HCT116 (cell line): ENCODE results near the gene TNFAIP8L3. TPM values are rescaled to one million over a fixed set of nuclear protein-coding genes. Genes with fewer than 3 reads are reported as not detected.

Source experiments
- ATAC-seq: fragments of 200-7000 bp; cut with Tn5 transposase; 2 replicates; pipeline ENCODE4 v1.9.1; 2020; ENCODE audit warnings: mild to moderate bottlenecking, moderate library complexity
- BruUV-seq: library from RNA; stranded (reverse); fragments of 400-500 nt; replicated peaks from 2 replicates; lab custom pipeline; 2021; lab: Mats Ljungman, UMichigan
- CTCF ChIA-PET: fragments of 300-600 bp; sonication (Branson Sonifier 250); formaldehyde crosslinking; loops from one replicate; lab custom pipeline; 2021; ENCODE audit warnings: antibody characterized with exemption; lab: Charles Lee
- POLR2A ChIA-PET: fragments of 300-600, 350-600 bp; sonication (Branson Sonifier 250); formaldehyde crosslinking; loops from one replicate; lab custom pipeline; 2021; ENCODE audit warnings: antibody characterized with exemption; lab: Charles Lee
- RAD21 ChIA-PET, 2 experiments: fragments of 300-600 bp; sonication (Branson Sonifier 250); formaldehyde crosslinking; loops; one replicate each; lab custom pipeline; 2023; ENCODE audit warnings: low total read pairs in 2 of 2; ENCODE audit not compliant: uncharacterized antibody in 2 of 2, unreplicated experiment in 2 of 2, low non-redundant PET in 1 of 2; lab: Charles Lee
- DNase-seq: peaks from one replicate; pipeline ENCODE4 v3.0.0-alpha.2; 2010; ENCODE audit warnings: low read depth, low spot score
- H2AFZ ChIP-seq: fragments of 200-600 bp; shearing (Covaris generic), sonication (generic); 2 replicates; pipeline ENCODE4 v1.6.1; 2017; ENCODE audit warnings: low read depth, mixed run types, mixed read lengths, antibody characterized with exemption, low read length; ENCODE audit not compliant: poor library complexity, severe bottlenecking
- H3K27ac ChIP-seq: 2 replicates; pipeline ENCODE4 v1.5.1; 2012; ENCODE audit warnings: low read depth, low read length
- H3K27me3 ChIP-seq: fragments of 200-600 bp; sonication (generic); 2 replicates; pipeline ENCODE4 v1.6.1; 2016; ENCODE audit warnings: mixed run types, low read length, mixed read lengths; ENCODE audit not compliant: insufficient read depth
- H3K36me3 ChIP-seq, 2 experiments: fragments of 200-500 bp in 1 of 2; fragments of 200-600 bp in 1 of 2; sonication (Bioruptor generic) in 1 of 2; sonication (generic) in 1 of 2; 2 replicates each; pipeline versions ENCODE4 v1.5.1 to v1.6.1; 2014 to 2016; ENCODE audit warnings: low read length in 2 of 2, inconsistent platforms in 1 of 2, mixed read lengths in 1 of 2, mixed run types in 1 of 2; ENCODE audit not compliant: insufficient read depth in 2 of 2, control insufficient read depth in 1 of 2
- H3K4me1 ChIP-seq, 2 experiments: fragments of 200-600 bp in 1 of 2; sonication (generic) in 1 of 2; 2 replicates each; pipeline versions ENCODE4 v1.5.1 to v1.6.1; 2012 to 2017; ENCODE audit warnings: low read length in 2 of 2, inconsistent platforms in 1 of 2, mild to moderate bottlenecking in 1 of 2, mixed read lengths in 1 of 2, mixed run types in 1 of 2, moderate library complexity in 1 of 2; ENCODE audit not compliant: insufficient read depth in 2 of 2, control insufficient read depth in 1 of 2
- H3K4me2 ChIP-seq: fragments of 200-600 bp; sonication (generic); 2 replicates; pipeline ENCODE4 v1.6.1; 2017; ENCODE audit warnings: mixed run types, low read length, mixed read lengths
- H3K4me3 ChIP-seq, 2 experiments: fragments of 200-600 bp in 1 of 2; sonication (generic) in 1 of 2; replicated peaks in 1 of 2; 2 replicates each; pipeline ENCODE4 v1.5.1; 2011 to 2016; ENCODE audit warnings: low read length in 2 of 2, control low read depth in 1 of 2, low read depth in 1 of 2, mild to moderate bottlenecking in 1 of 2, mixed read lengths in 1 of 2, mixed run types in 1 of 2
- H3K79me2 ChIP-seq: fragments of 200-600 bp; sonication (generic); 2 replicates; pipeline ENCODE4 v1.6.1; 2017; ENCODE audit warnings: mild to moderate bottlenecking, mixed run types, low read length, moderate library complexity, mixed read lengths; ENCODE audit not compliant: insufficient read depth
- H3K9ac ChIP-seq: fragments of 200-600 bp; sonication (generic); 2 replicates; pipeline ENCODE4 v1.6.1; 2016; ENCODE audit warnings: low read length, mixed read lengths
- H3K9me2 ChIP-seq: fragments of 200-600 bp; sonication (generic), shearing (Covaris generic); 2 replicates; pipeline ENCODE4 v1.6.1; 2017; ENCODE audit warnings: mixed run types, mild to moderate bottlenecking, moderate library complexity; ENCODE audit not compliant: insufficient read depth
- H3K9me3 ChIP-seq, 2 experiments: fragments of 200-500 bp in 1 of 2; fragments of 200-600 bp in 1 of 2; sonication (Bioruptor generic) in 1 of 2; sonication (generic) in 1 of 2; 2 replicates each; pipeline ENCODE4 v1.6.1; 2014 to 2017; ENCODE audit warnings: low read length in 2 of 2, mixed read lengths in 2 of 2, inconsistent platforms in 1 of 2, low read depth in 1 of 2, mild to moderate bottlenecking in 1 of 2, mixed run types in 1 of 2, moderate library complexity in 1 of 2; ENCODE audit not compliant: control insufficient read depth in 1 of 2, insufficient read depth in 1 of 2
- H4K20me1 ChIP-seq: fragments of 200-600 bp; sonication (generic), shearing (Covaris generic); 2 replicates; pipeline ENCODE4 v1.6.1; 2017; ENCODE audit warnings: mixed run types, mild to moderate bottlenecking, moderate library complexity; ENCODE audit not compliant: insufficient read depth
- CBX3 ChIP-seq: IDR thresholded peaks from 2 replicates; pipeline ENCODE4 v1.6.1; 2012; ENCODE audit warnings: low read depth
- EGR1 ChIP-seq: IDR thresholded peaks from 2 replicates; pipeline ENCODE4 v1.6.1; 2012; ENCODE audit warnings: low read depth
- EZH2phosphoT487 ChIP-seq: fragments of 200-600 bp; IDR thresholded peaks from 2 replicates; pipeline ENCODE4 v1.6.1; 2018; ENCODE audit warnings: antibody characterized with exemption, borderline replicate concordance
- POLR2A ChIP-seq: IDR thresholded peaks from 2 replicates; pipeline ENCODE4 v1.7.0; 2011; ENCODE audit warnings: borderline replicate concordance; ENCODE audit not compliant: insufficient read depth, insufficient read length; ENCODE audit errors: extremely low read depth
- POLR2AphosphoS5 ChIP-seq: IDR thresholded peaks from 2 replicates; pipeline ENCODE4 v1.6.1; 2011; ENCODE audit warnings: mild to moderate bottlenecking, low read depth, low read length, moderate library complexity
- RAD21 ChIP-seq: IDR thresholded peaks from 2 replicates; pipeline ENCODE4 v1.6.1; 2012; ENCODE audit warnings: low read depth, mild to moderate bottlenecking
- REST ChIP-seq: IDR thresholded peaks from 2 replicates; pipeline ENCODE4 v1.6.1; 2012; ENCODE audit warnings: low read depth
- TCF7L2 ChIP-seq: IDR thresholded peaks from 2 replicates; pipeline ENCODE4 v1.7.0; 2011; ENCODE audit warnings: borderline replicate concordance, inconsistent platforms; ENCODE audit not compliant: insufficient read depth, insufficient read length; ENCODE audit errors: extremely low read depth
- YY1 ChIP-seq: IDR thresholded peaks from 2 replicates; pipeline ENCODE4 v1.6.1; 2011; ENCODE audit warnings: low read length, low read depth, moderate library complexity, mild to moderate bottlenecking; ENCODE audit not compliant: insufficient replicate concordance; ENCODE audit errors: extremely low read depth
- ZNF274 ChIP-seq: fragments of 200-500 bp; sonication (Bioruptor generic); IDR thresholded peaks from 2 replicates; pipeline ENCODE4 v1.6.1; 2014; ENCODE audit warnings: mild to moderate bottlenecking, low read depth, low read length, inconsistent platforms
- intact Hi-C: fragments of 100-400 bp; cut with micrococcal nuclease; formaldehyde crosslinking; loops from 2 replicates; pipeline ENCODE4 v1.10.0; 2022
- total RNA-seq: library from RNA; stranded (reverse); gene quantifications from one replicate; pipeline ENCODE4 v1.2.1, GENCODE V29; 2021; ENCODE audit not compliant: unreplicated experiment
- TF ChIP-seq, protein P1 (sequence below): IDR thresholded peaks from 2 replicates; pipeline ENCODE4 v1.6.1; 2011; ENCODE audit warnings: mild to moderate bottlenecking, low read length, moderate library complexity; ENCODE audit not compliant: insufficient replicate concordance; ENCODE audit errors: extremely low read depth

Gene TNFAIP8L3
- total RNA-seq, 1 experiment from 2014 or later: 0.47 TPM

DNA sequence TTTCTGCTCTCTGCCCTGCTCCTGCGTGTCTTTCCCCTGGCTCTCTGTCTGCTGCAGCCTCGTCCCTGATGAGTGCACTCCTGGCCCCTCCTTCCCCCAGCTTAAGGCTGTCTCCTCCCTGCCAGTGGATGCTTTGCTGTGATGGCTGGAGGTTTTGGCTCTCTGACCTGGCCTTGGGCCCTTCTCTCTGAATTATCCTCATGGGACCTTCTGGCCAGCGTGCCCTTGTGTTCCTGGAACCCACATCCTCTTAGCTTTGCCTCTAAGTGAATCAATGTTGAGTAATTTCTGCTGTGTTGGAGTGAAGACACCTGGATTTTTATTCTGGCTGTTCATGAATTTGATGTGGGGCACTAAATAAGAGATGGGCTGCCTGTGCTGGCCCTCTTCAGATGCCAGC, 9.8 kb upstream of the TNFAIP8L3 start:
- DNase-seq (no peak), ATAC-seq (no peak)
- H3K9me3 ChIP-seq: no peaks in the 10 kb centered on the region
- no peak overlapping the region for H3K4me2 ChIP-seq
- H3K9me2 ChIP-seq: no peaks in the 10 kb centered on the region
- no peak overlapping the region for H3K27ac ChIP-seq
- BruUV-seq: no TSS peak
- no peak overlapping the region for H3K4me3 ChIP-seq
- TF ChIP-seq TCF7L2 (no peak), POLR2AphosphoS5 (no peak), EGR1 (no peak), CBX3 (no peak), REST (no peak), POLR2A (no peak), ZNF274 (no peak), RAD21 (no peak), EZH2phosphoT487 (no peak), YY1 (no peak)
- TF ChIP-seq, protein P1, sequence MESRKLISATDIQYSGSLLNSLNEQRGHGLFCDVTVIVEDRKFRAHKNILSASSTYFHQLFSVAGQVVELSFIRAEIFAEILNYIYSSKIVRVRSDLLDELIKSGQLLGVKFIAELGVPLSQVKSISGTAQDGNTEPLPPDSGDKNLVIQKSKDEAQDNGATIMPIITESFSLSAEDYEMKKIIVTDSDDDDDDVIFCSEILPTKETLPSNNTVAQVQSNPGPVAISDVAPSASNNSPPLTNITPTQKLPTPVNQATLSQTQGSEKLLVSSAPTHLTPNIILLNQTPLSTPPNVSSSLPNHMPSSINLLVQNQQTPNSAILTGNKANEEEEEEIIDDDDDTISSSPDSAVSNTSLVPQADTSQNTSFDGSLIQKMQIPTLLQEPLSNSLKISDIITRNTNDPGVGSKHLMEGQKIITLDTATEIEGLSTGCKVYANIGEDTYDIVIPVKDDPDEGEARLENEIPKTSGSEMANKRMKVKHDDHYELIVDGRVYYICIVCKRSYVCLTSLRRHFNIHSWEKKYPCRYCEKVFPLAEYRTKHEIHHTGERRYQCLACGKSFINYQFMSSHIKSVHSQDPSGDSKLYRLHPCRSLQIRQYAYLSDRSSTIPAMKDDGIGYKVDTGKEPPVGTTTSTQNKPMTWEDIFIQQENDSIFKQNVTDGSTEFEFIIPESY: no peak
- ChIA-PET CTCF (no interaction called here), POLR2A (no interaction called here), RAD21 (no interaction called here)
- no peak overlapping the region for H3K9ac ChIP-seq
- peaks cover 0 to 4% of the 10 kb centered on the region in 2 experiments; a peak in 1 of 4 replicates for H3K4me1 ChIP-seq
- H3K36me3 ChIP-seq: no peaks in the 10 kb centered on the region; a peak in 1 of 4 replicates
- H4K20me1 ChIP-seq: no peaks in the 10 kb centered on the region
- no peak overlapping the region for H2AFZ ChIP-seq
- intact Hi-C loops: no loop called here
- no peaks in the 10 kb centered on the region for H3K79me2 ChIP-seq
- no peaks in the 10 kb centered on the region for H3K27me3 ChIP-seq
